Stimulated activated CD4-positive, alpha-beta T cell treated with anti-CD3 and anti-CD28 coated beads, Interleukin-4, amount 100 ng/mL, for 48 hours (primary cell): ENCODE measurements around the gene PPM1K.
"Not testable (repeated sequence)": the region's sequence is repeated elsewhere in the genome, so short reads cannot be mapped to it uniquely, and the experiment has no call there.

Experiments
- DNase-seq, 2 donors: peaks; one replicate each; pipeline ENCODE4 v3.0.0-alpha.2; 2020; ENCODE audit warnings: low read depth in 2 of 2

PPM1K gene

GRCh38 chr4:88284439-88285234, at the start of gene PPM1K:
Gene PPM1K (minus strand): TSS chr4:88284561. CDS start chr4:88278583, 5,978 bp downstream.
- DNase-seq = peak; percentile 97 to 98

- DNase-seq = no peak
Measured at GRCh38 chr4:88333741-88334405, 49.5 kb upstream of the PPM1K start.

DNA sequence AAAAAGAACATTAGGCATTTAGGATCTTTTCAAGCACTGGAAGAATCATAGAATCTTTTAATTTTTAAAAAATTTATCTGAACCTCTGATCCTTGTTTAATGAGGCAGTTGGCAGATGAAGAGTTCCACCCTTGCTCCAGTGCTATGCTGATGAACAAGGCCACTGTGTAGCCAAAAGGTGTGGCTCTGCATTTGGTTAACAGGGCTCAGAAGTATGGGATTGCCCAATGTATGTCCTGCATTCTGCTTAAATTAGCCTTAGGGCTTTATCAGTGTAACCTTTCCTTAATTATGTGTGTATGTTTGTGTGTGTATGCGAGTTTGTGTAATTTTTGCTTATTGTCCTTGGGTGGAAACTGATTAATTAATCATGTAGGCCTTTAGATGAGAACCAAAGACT, 43.3 kb upstream of the PPM1K start:
- DNase-seq = no peak

DNA sequence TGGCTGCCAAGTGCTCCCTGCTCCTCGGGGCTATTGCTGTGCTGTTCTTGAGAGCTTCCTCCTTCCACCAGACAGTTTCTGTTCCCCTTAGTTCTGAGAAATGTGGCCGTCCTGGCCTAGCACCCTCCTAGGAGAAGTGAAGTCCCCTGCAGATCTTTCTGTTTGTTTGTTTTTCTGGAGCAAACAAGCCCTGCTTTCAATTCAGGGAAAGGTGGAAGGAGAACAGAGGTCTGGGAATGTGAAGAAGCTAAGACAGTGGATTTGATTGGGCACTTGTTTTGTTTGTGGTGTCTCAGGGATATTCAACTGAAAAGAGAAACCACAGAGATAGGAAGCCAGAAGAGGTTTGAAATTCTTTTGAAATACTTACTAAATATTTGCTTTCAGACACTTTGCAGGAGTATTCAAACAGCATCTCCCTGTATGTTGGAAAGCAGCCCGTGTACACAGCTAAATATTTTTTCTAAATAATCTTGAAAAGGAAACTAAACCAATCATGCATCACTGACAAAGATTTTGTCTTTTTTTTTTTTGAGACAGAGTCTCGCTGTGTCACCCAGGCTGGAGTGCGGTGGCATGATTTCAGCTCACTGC, 36.5 kb upstream of the PPM1K start:
- DNase-seq = peak in 1 of 2 donors; percentile 2

DNA sequence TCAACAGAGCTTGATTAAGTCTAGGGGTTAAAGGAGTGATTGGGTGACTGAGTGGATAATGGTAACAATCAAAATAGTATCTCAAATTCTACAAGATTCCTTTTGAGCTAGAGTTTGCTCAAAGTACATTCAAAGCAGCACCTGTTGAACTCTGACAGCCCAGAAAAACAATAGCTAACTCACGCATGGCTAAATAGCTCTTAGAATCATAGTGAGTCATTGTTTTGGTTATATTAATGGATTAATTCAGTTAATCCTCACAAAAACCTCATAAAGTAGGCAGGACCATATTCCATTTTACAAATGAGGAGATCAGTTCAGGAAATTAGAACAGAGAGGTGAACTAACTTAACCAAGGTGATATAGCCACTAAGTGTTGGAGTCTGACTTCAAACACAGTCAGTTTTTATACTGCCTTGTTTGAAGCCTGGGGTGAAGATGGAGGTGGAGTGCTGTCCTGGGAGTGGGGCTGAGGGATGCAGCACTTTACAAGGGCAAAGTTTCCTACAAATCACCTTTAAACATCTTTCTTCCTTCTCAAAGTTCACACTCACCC, 35.9 kb upstream of the PPM1K start:
- no peak for DNase-seq

DNA sequence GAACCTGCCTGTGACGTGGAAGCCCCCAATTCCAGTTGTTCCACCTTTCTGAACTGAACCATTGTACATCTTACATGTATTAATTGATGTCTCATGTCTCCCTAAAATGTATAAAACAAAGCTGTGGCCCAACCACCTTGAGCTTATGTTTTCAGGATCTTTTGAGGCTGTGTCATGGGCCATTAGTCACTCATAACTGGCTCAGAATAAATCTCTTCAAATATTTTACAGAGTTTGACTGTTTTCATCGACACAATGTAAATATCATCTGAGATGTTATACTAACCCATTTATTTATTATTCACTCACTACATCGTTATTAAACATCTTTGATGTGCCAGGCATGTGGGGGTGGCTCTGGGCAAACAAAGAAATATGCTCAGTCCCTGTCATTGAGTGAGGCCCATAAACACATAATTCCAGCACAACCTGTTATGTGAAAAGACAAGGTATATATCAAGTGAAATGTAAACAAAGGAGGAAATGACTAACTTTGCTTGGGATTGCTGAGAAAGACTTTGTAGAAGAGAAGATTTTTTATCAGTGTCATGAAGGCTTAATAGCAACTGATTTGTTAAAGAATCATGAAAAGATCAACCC, 34.5 kb upstream of the PPM1K start:
- no peak for DNase-seq

DNA sequence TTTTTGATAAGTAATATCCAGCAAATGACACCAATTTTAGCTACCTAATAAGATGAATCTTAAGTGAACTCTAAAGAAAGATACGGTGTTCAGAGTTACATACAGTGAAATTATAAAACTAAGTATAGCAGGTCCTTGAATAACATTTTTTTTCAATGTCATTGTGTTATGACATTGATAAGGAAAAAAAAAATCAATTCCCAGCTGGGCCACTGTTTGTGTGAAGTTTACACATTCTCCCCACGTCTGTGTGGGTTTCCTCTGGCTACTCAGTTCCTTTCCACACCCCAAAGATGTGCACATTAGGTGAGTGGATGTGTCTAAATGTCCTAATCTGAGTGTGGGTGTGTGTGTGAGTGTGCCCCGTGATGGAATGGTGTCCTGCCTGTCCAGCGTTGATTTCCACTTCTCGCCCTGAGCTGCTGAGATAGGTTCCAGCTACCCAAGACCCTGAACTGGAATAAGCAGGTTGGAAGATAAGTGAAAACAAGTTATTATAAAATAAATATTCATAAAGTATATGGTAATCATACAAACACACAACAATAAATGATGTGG, 31.2 kb upstream of the PPM1K start:
- no peak for DNase-seq

DNA sequence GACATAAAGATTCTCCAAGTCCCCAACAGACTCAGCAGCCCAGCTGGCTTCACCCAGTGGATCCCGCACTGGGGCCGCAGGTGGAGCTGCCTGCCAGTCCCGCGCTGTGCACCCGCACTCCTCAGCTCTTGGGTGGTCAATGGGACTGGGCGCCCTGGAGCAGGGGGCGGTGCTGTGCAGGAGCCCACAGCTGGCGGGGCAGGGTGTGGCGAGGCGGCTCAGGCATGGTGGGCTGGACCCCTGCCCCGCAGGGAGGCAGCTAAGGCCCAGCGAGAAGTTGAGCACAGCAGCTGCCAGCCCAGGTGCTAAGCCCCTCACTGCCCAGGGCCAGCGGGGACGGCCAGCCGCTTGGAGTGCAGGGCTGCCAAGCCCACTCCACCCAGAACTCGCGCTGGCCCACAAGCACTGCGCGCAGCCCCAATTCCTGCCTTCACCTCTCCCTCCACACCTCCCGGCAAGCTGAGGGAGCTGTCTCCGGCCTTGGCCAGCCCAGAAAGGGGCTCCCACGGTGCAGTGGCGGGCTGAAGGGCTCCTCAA, 28.8 kb upstream of the PPM1K start:
- not testable (repeated sequence) for DNase-seq

DNA sequence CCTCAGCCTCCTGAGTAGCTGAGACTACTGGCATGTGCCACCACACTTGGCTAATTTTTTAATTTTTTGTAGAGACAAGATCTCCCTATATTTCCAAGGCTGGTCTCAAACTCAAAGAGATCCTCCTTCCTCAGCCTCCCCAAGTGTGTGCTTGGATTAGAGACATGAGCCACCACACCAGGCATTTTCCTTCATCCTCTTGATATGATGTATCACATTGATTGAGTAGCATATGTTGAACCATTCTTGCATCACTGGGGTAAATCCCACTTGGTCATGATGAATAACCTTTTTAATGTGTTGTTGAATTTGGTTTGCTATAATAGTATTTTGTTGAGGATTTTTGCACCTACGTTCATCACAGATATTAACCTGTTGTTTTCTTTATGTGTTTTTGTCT, 24.2 kb upstream of the PPM1K start:
- no peak for DNase-seq

- no peak for DNase-seq
Measured at GRCh38 chr4:88297725-88298454, 13.5 kb upstream of the PPM1K start.

DNA sequence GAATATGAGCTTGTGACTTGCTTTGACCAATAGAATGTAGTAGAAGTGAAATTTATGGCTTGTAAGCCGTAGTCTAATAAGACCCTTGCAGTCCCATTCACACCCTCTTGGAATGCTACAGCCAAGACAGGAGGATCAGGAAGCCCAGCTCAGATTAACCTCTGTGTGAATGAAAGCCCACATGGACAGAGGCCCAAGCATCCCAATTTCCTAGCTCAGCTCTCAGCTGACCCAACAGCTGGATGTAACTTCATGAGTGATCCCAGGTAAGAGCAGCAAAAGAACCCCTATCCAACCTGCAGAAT, 12.8 kb upstream of the PPM1K start:
- DNase-seq = no peak

GRCh38 chr4:88296413-88297211, 12.3 kb upstream of the PPM1K start:
- no peak for DNase-seq

DNA sequence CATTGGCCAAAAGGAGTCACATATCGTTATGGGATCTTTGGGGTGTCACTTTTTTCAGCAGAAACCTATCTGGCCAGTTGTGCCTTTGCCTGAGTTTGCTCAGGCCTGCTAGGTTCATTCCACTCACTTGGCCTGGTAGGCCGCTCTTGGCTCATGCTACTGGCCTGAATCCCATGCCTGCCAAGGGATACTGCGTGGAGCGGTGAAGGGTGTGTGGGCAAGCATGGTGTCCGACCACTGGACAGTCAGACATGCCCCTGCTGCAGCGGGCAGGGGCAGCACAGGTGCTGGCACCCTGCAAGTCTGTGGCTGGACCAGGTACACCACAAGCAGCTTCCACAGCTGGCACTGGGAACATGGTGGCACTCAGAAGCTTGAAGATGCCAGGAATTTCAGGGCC, 11.3 kb upstream of the PPM1K start:
- DNase-seq = no peak

GRCh38 chr4:88291003-88291402, 6.6 kb upstream of the PPM1K start:
- DNase-seq = no peak

DNA sequence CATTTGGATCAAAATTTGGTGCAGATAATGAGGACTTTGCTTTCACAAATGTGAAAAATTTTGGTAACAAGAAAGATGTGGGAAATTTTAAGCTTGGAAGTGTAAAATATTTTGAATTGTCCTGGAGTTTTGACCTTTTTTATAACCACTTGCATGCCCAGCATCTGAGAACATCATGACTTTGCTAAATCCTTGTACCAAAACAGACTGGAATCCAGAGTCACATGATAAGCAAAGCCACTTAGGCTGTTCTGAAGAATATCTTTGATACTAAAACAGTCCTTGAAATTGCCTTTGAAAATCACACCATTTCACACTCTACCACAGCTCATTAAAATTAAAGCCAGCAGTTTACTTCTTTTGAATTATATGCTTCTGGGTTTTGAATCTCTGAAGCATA, 2.5 kb upstream of the PPM1K start:
- DNase-seq = no peak

DNA sequence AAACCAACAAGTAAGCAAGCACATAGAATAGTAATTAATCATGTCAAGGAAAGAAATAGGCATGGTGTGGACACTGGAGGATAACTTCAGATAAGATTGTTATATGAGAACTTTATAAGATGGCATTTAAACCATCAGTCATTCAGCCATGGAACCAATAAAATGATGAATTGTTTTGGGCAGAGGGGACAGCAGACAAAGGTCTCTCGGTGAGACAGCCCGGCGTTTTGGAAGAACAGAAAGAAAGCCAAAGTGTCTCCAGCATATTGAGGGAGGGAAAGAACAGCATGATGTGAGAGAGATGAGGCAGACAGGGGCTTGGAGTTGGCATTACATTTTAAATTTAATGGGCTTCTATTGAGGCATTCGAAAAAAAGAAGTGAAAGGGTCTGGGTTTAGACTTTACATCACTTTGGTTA, 883 bp upstream of the PPM1K start:
- no peak for DNase-seq

- peak; percentile 52 to 53 for DNase-seq
Measured at GRCh38 chr4:88283661-88284438, 511 bp downstream of the PPM1K start.

GRCh38 chr4:88280228-88280795, 4.0 kb downstream of the PPM1K start:
- no peak for DNase-seq

GRCh38 chr4:88277711-88278225, 6.6 kb downstream of the PPM1K start:
- DNase-seq = no peak
